ENCODE measurements around the gene WNT11. TPM values are rescaled to one million over a fixed set of nuclear protein-coding genes. Genes with fewer than 3 reads are reported as not detected.

The WNT11 gene
- polyA plus RNA-seq, 4 donors: 2.1 to 7.3 (median 3.9) TPM

- H3K4me1 ChIP-seq (ENCODE audit: control insufficient read depth in 3 of 3, insufficient read depth in 2 of 3, low read depth in 1 of 3, low read length in 2 of 3): peaks cover 0 to 10% (median 0%) of the 10 kb centered on the region in 3 donors
- no peak for FAIRE-seq
- no peak overlapping the region for H3K27ac ChIP-seq (ENCODE audit: low read depth in 1 of 3, low read length in 2 of 3)
- no peaks in the 10 kb centered on the region for H3K36me3 ChIP-seq (ENCODE audit: control insufficient read depth in 3 of 3, insufficient read depth in 2 of 3, low read depth in 1 of 3, low read length in 3 of 3)
- WGBS, 3 donors: 88 to 92% (median 90%) methylated on average over 11 of the region's 11 CpGs
- H3K9me3 ChIP-seq (ENCODE audit: control insufficient read depth in 2 of 2, insufficient read depth in 1 of 2, low read depth in 1 of 2, low read length in 1 of 2): no peaks in the 10 kb centered on the region
- H3K27me3 ChIP-seq (ENCODE audit: control insufficient read depth in 3 of 3, insufficient read depth in 3 of 3, low read length in 3 of 3): no peaks in the 10 kb centered on the region
- no peak for DNase-seq
- no peak overlapping the region for H3K4me3 ChIP-seq (ENCODE audit: low read depth in 1 of 3, low read length in 3 of 3)
Measured at GRCh38 chr11:76163289-76163880, 42.9 kb downstream of the WNT11 start.

DNA sequence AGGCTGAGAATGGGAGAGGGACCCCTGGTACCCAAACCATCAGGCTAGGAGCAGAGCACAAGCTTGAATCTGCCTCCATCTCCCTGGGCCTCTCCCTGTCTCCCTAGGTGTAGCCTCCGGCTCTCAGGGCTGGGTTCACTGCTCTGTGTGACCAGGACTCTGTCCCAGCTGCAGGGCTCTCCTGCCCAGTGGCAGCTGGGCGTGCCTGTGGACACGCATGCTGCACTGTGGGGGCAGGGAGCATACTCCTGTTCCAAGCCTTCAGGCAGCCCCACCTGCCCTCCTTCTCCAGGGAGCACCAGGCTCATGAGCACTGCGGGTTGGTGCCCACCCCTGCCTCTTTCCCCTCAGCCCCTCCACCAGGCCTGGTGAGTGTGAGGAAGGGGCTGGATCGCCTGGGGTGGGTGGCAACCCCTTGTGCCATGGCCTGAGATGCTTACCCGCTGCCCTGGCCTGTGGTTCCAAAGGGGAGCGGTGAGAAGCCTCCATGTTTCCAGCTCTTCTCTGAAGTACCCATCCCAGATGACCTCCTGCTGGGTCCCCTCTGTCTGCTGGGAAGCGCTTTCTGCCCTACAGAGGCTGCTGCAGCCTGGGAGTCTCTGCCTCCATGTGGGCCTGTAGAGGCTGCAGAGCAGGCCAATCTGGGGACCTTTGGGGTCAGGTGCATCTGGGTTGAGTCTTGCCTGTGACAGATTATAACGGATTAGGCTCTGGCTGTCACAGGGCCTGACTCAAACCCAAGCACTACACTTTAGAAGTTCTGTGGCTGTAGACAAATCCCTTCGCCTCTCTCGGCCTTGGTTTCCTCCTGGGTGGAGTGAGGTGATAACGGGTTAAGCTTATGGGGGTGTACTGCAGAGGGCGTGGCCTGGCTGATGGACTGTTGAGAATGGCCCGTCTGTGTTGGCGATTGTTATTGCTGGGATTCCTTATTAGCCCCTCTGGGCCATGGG, 43.7 kb downstream of the WNT11 start:
- DNase-seq: peak; percentile 25 to 33

GRCh38 chr11:76161261-76161961, 44.9 kb downstream of the WNT11 start:
- Histone ChIP-seq H3K36me3 (ENCODE audit: control insufficient read depth in 3 of 3, insufficient read depth in 2 of 3, low read depth in 1 of 3, low read length in 3 of 3) (no peaks in the 10 kb centered on the region), H3K4me1 (ENCODE audit: control insufficient read depth in 3 of 3, insufficient read depth in 2 of 3, low read depth in 1 of 3, low read length in 2 of 3) (peaks cover 0 to 10% (median 0%) of the 10 kb centered on the region in 3 donors), H3K4me3 (ENCODE audit: low read depth in 1 of 3, low read length in 3 of 3) (no peak overlapping the region), H3K9me3 (ENCODE audit: control insufficient read depth in 2 of 2, insufficient read depth in 1 of 2, low read depth in 1 of 2, low read length in 1 of 2) (no peaks in the 10 kb centered on the region), H3K27ac (ENCODE audit: low read depth in 1 of 3, low read length in 2 of 3) (no peak overlapping the region), H3K27me3 (ENCODE audit: control insufficient read depth in 3 of 3, insufficient read depth in 3 of 3, low read length in 3 of 3) (peaks cover 0 to 2% (median 0%) of the 10 kb centered on the region in 3 donors)
- FAIRE-seq (no peak), DNase-seq (no peak)
- 36 to 46% (median 36%) methylated on average over 21 to 24 of the region's 24 CpGs for WGBS, 3 donors

More for the DNA sequence above, 43.7 kb downstream of the WNT11 start:
- Histone ChIP-seq H3K27me3 (ENCODE audit: control insufficient read depth in 3 of 3, insufficient read depth in 3 of 3, low read length in 3 of 3) (peaks cover 0 to 2% (median 0%) of the 10 kb centered on the region in 3 donors), H3K4me1 (ENCODE audit: control insufficient read depth in 3 of 3, insufficient read depth in 2 of 3, low read depth in 1 of 3, low read length in 2 of 3) (peaks cover 0 to 10% (median 0%) of the 10 kb centered on the region in 3 donors), H3K27ac (ENCODE audit: low read depth in 1 of 3, low read length in 2 of 3) (no peak overlapping the region), H3K36me3 (ENCODE audit: control insufficient read depth in 3 of 3, insufficient read depth in 2 of 3, low read depth in 1 of 3, low read length in 3 of 3) (no peaks in the 10 kb centered on the region), H3K9me3 (ENCODE audit: control insufficient read depth in 2 of 2, insufficient read depth in 1 of 2, low read depth in 1 of 2, low read length in 1 of 2) (no peaks in the 10 kb centered on the region), H3K4me3 (ENCODE audit: low read depth in 1 of 3, low read length in 3 of 3) (no peak overlapping the region)
- WGBS, 3 donors: 73 to 86% (median 81%) methylated on average over 15 of the region's 15 CpGs
- FAIRE-seq: no peak

- H3K36me3 ChIP-seq (ENCODE audit: control insufficient read depth in 3 of 3, insufficient read depth in 2 of 3, low read depth in 1 of 3, low read length in 3 of 3): no peaks in the 10 kb centered on the region
- no peak overlapping the region for H3K27ac ChIP-seq (ENCODE audit: low read depth in 1 of 3, low read length in 2 of 3)
- peaks cover 0 to 10% (median 0%) of the 10 kb centered on the region in 3 donors for H3K4me1 ChIP-seq (ENCODE audit: control insufficient read depth in 3 of 3, insufficient read depth in 2 of 3, low read depth in 1 of 3, low read length in 2 of 3)
- H3K9me3 ChIP-seq (ENCODE audit: control insufficient read depth in 2 of 2, insufficient read depth in 1 of 2, low read depth in 1 of 2, low read length in 1 of 2): no peaks in the 10 kb centered on the region
- peaks cover 0 to 2% (median 0%) of the 10 kb centered on the region in 3 donors for H3K27me3 ChIP-seq (ENCODE audit: control insufficient read depth in 3 of 3, insufficient read depth in 3 of 3, low read length in 3 of 3)
- no peak for FAIRE-seq
- 66 to 80% (median 79%) methylated on average over 8 of the region's 8 CpGs for WGBS, 3 donors
- H3K4me3 ChIP-seq (ENCODE audit: low read depth in 1 of 3, low read length in 3 of 3): no peak overlapping the region
- DNase-seq: no peak
Measured at GRCh38 chr11:76160856-76161255, 45.4 kb downstream of the WNT11 start.

DNA sequence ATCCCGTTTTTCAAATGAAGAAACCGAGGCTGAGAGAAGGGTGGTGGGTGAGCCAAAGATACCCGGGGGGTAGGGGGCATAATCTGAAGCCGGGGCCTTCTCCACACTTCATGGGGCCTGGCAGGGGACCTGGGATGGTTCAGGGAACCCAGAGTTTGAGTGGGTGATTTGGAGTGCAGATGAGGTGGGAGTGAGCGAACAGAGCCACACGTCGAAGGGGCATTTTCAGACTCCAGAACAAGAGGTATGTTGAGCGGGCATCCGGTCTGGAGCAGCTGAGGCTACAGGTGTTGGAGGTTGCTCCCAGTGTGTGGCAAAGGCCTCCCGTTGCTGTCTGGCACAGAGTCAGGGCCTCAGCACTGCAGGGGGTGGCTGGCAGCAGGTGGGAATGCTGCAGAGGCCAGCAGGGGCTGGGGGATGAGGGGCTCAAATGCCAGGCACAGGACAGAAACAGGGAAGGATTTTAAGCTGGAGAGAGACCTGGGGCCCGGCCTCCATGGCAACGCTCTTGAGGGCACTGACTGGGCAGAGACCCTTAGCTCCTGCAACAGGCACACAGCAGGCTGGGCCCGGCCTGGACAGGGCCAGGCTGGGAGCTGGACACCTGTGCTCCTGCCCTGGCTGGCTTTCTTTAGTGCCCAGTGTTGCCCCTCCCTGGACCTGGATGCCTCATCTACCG, 46.2 kb downstream of the WNT11 start:
- no peak overlapping the region for H3K4me3 ChIP-seq (ENCODE audit: low read depth in 1 of 3, low read length in 3 of 3)
- FAIRE-seq (no peak), DNase-seq (no peak)
- peaks cover 0 to 10% (median 0%) of the 10 kb centered on the region in 3 donors for H3K4me1 ChIP-seq (ENCODE audit: control insufficient read depth in 3 of 3, insufficient read depth in 2 of 3, low read depth in 1 of 3, low read length in 2 of 3)
- H3K27me3 ChIP-seq (ENCODE audit: control insufficient read depth in 3 of 3, insufficient read depth in 3 of 3, low read length in 3 of 3): peaks cover 0 to 2% (median 0%) of the 10 kb centered on the region in 3 donors
- WGBS, 3 donors: 76 to 84% (median 78%) methylated on average over 12 to 14 of the region's 14 CpGs
- H3K36me3 ChIP-seq (ENCODE audit: control insufficient read depth in 3 of 3, insufficient read depth in 2 of 3, low read depth in 1 of 3, low read length in 3 of 3): no peaks in the 10 kb centered on the region
- no peak overlapping the region for H3K27ac ChIP-seq (ENCODE audit: low read depth in 1 of 3, low read length in 2 of 3)
- no peaks in the 10 kb centered on the region for H3K9me3 ChIP-seq (ENCODE audit: control insufficient read depth in 2 of 2, insufficient read depth in 1 of 2, low read depth in 1 of 2, low read length in 1 of 2)

- H3K4me3 ChIP-seq (ENCODE audit: low read depth in 1 of 3, low read length in 3 of 3): no peak overlapping the region
- H3K4me1 ChIP-seq (ENCODE audit: control insufficient read depth in 3 of 3, insufficient read depth in 2 of 3, low read depth in 1 of 3, low read length in 2 of 3): peaks cover 0 to 10% (median 0%) of the 10 kb centered on the region in 3 donors
- no peaks in the 10 kb centered on the region for H3K9me3 ChIP-seq (ENCODE audit: control insufficient read depth in 2 of 2, insufficient read depth in 1 of 2, low read depth in 1 of 2, low read length in 1 of 2)
- DNase-seq (no peak), FAIRE-seq (no peak)
- H3K27ac ChIP-seq (ENCODE audit: low read depth in 1 of 3, low read length in 2 of 3): no peak overlapping the region
- peaks cover 0 to 2% (median 0%) of the 10 kb centered on the region in 3 donors for H3K27me3 ChIP-seq (ENCODE audit: control insufficient read depth in 3 of 3, insufficient read depth in 3 of 3, low read length in 3 of 3)
- H3K36me3 ChIP-seq (ENCODE audit: control insufficient read depth in 3 of 3, insufficient read depth in 2 of 3, low read depth in 1 of 3, low read length in 3 of 3): no peaks in the 10 kb centered on the region
- WGBS, 3 donors: 83 to 89% (median 85%) methylated on average over 14 of the region's 14 CpGs
Measured at GRCh38 chr11:76159303-76159937, 46.9 kb downstream of the WNT11 start.

GRCh38 chr11:76158394-76159302, 47.7 kb downstream of the WNT11 start:
- Histone ChIP-seq H3K36me3 (ENCODE audit: control insufficient read depth in 3 of 3, insufficient read depth in 2 of 3, low read depth in 1 of 3, low read length in 3 of 3) (no peaks in the 10 kb centered on the region), H3K27ac (ENCODE audit: low read depth in 1 of 3, low read length in 2 of 3) (no peak overlapping the region), H3K9me3 (ENCODE audit: control insufficient read depth in 2 of 2, insufficient read depth in 1 of 2, low read depth in 1 of 2, low read length in 1 of 2) (no peaks in the 10 kb centered on the region), H3K27me3 (ENCODE audit: control insufficient read depth in 3 of 3, insufficient read depth in 3 of 3, low read length in 3 of 3) (peaks cover 0 to 2% (median 0%) of the 10 kb centered on the region in 3 donors), H3K4me1 (ENCODE audit: control insufficient read depth in 3 of 3, insufficient read depth in 2 of 3, low read depth in 1 of 3, low read length in 2 of 3) (peaks cover 0 to 10% (median 0%) of the 10 kb centered on the region in 3 donors), H3K4me3 (ENCODE audit: low read depth in 1 of 3, low read length in 3 of 3) (no peak overlapping the region)
- FAIRE-seq: no peak
- 78 to 88% (median 81%) methylated on average over 24 of the region's 24 CpGs for WGBS, 3 donors
- DNase-seq: no peak

Data from small intestine (tissue), 7 donors.